ENCODE measurements around the gene GPC5. TPM values are rescaled to one million over a fixed set of nuclear protein-coding genes. Genes with fewer than 3 reads are reported as not detected.
"Not testable (repeated sequence)": the region's sequence is repeated elsewhere in the genome, so short reads cannot be mapped to it uniquely, and the experiment has no call there.

Gene GPC5
- total RNA-seq, 1 donor from 2014 or later = 4.0 TPM

- no peak for DNase-seq (ENCODE audit: extremely low read depth, low read depth, low spot score)
Observed at GRCh38 chr13:92491839-92492238, 1093.4 kb downstream of the GPC5 start.

- no peak for DNase-seq (ENCODE audit: extremely low read depth, low read depth, low spot score)
Observed at GRCh38 chr13:92494915-92495314, 1096.5 kb downstream of the GPC5 start.

- no peak for DNase-seq (ENCODE audit: extremely low read depth, low read depth, low spot score)
Observed at GRCh38 chr13:92500192-92500591, 1101.8 kb downstream of the GPC5 start.

GRCh38 chr13:92510416-92510815 is 1112.0 kb downstream of the GPC5 start:
- DNase-seq (ENCODE audit: extremely low read depth, low read depth, low spot score) = no peak

- DNase-seq (ENCODE audit: extremely low read depth, low read depth, low spot score) = no peak
Observed at GRCh38 chr13:92512852-92513251, 1114.4 kb downstream of the GPC5 start.

GRCh38 chr13:92513672-92514071 is 1115.3 kb downstream of the GPC5 start:
- DNase-seq (ENCODE audit: extremely low read depth, low read depth, low spot score) = no peak

GRCh38 chr13:92514420-92515125 is 1116.2 kb downstream of the GPC5 start:
- no peak for DNase-seq (ENCODE audit: extremely low read depth, low read depth, low spot score)

- DNase-seq (ENCODE audit: extremely low read depth, low read depth, low spot score) = not testable (repeated sequence)
Observed at GRCh38 chr13:92516878-92517277, 1118.5 kb downstream of the GPC5 start.

GRCh38 chr13:92518622-92519021 is 1120.2 kb downstream of the GPC5 start:
- not testable (repeated sequence) for DNase-seq (ENCODE audit: extremely low read depth, low read depth, low spot score)

- DNase-seq (ENCODE audit: extremely low read depth, low read depth, low spot score) = no peak
Observed at GRCh38 chr13:92530364-92530763, 1131.9 kb downstream of the GPC5 start.

GRCh38 chr13:92535222-92536006 is 1137.0 kb downstream of the GPC5 start:
- no peak for DNase-seq (ENCODE audit: extremely low read depth, low read depth, low spot score)

- no peak for DNase-seq (ENCODE audit: extremely low read depth, low read depth, low spot score)
Observed at GRCh38 chr13:92537471-92537870, 1139.0 kb downstream of the GPC5 start.

GRCh38 chr13:92538164-92538563 is 1139.7 kb downstream of the GPC5 start:
- DNase-seq (ENCODE audit: extremely low read depth, low read depth, low spot score) = no peak

- DNase-seq (ENCODE audit: extremely low read depth, low read depth, low spot score) = not testable (repeated sequence)
Observed at GRCh38 chr13:92539148-92539547, 1140.7 kb downstream of the GPC5 start.

- DNase-seq (ENCODE audit: extremely low read depth, low read depth, low spot score) = no peak
Observed at GRCh38 chr13:92547266-92547665, 1148.8 kb downstream of the GPC5 start.

GRCh38 chr13:92549276-92549675 is 1150.9 kb downstream of the GPC5 start:
- DNase-seq (ENCODE audit: extremely low read depth, low read depth, low spot score) = no peak

GRCh38 chr13:92553470-92554114 is 1155.2 kb downstream of the GPC5 start:
- DNase-seq (ENCODE audit: extremely low read depth, low read depth, low spot score) = no peak

- no peak for DNase-seq (ENCODE audit: extremely low read depth, low read depth, low spot score)
Observed at GRCh38 chr13:92560883-92561282, 1162.5 kb downstream of the GPC5 start.

GRCh38 chr13:92564942-92565341 is 1166.5 kb downstream of the GPC5 start:
- no peak for DNase-seq (ENCODE audit: extremely low read depth, low read depth, low spot score)

GRCh38 chr13:92566767-92567166 is 1168.3 kb downstream of the GPC5 start:
- no peak for DNase-seq (ENCODE audit: extremely low read depth, low read depth, low spot score)

- no peak for DNase-seq (ENCODE audit: extremely low read depth, low read depth, low spot score)
Observed at GRCh38 chr13:92572190-92572589, 1173.8 kb downstream of the GPC5 start.
